Activated gamma-delta T cell (primary cell): ENCODE measurements around the gene IPO9.

ENCODE experiments used
- DNase-seq: peaks from one replicate; lab custom pipeline; 2025; lab: John Stamatoyannopoulos, UW
- total RNA-seq, 2 donors: gene quantifications; one replicate each; lab custom pipeline; 2026; lab: John Stamatoyannopoulos, UW

Gene IPO9
- total RNA-seq = 124 to 132 reads per million in 2 donors

DNA sequence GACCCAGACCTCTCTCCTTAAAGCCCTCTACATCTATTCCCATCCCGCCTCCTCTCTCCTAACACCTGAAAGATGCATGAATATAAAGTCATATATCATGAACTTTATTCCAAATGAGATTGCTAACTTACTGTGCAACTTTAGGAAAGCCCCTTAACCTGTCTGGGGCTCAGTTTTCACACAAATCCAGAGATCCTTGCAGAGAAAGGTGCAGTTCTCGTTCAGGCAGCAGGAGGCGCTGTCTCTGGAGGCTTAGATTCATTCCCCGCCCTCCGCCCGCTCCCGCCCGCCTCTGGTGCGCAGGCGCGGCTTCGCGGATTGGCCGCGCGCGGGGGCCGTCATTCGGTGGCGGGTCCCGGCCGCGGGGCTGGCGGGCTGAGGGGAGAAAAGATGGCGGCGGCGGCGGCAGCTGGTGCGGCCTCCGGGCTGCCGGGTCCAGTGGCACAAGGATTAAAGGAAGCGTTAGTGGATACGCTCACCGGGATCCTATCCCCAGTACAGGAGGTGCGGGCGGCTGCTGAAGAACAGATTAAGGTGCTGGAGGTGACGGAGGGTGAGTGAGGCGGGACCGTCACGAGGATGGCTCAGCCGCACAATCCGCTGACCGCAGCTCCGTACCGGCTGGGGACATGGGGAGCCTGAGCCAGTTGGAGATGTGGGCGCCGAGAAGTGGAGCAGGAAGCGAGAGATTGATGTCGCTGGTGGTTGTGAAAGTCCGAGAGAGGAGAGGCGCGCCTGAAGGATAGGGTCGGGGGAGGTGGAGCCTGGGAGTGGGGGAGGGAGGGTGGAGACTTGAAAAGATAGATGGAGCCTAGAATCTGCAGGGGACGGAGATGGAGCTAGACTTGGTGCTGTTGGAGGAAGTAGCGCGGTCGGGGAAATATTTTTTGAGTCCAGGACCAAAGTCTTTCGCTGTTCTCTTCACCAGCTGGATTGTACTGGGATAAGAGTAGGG, at the start of gene IPO9:
Gene IPO9, plus strand, starts transcription at position 338 of the 955 bp plus-strand sequence. Its CDS starts 53 bp downstream, at position 391.
- DNase-seq = peak; percentile 85

DNA sequence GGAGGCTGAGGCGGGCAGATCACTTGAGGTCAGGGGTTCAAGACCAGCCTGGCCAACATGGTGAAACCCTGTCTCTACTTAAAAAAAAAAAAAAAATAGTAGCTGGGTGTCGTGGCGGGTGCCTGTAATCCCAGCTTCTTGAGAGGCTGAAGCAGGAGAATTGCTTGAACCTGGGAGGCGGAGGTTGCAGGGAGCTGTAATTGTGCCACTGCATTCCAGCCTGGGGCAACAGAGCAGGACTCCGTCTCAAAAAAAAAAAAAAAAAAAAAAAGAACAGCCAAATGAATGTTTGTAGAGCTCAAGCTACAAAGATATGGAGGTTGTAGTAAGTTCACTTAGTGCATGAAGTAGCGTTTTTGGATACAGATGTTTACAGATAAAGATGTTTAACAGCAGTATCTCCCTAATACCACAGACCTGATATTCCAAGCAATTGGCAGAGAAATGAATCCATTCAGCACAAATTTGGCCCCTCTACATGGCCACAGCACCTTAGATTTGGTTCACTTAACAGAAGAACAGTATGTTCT, 49.5 kb upstream of the IPO9 start:
- DNase-seq = no peak

DNA sequence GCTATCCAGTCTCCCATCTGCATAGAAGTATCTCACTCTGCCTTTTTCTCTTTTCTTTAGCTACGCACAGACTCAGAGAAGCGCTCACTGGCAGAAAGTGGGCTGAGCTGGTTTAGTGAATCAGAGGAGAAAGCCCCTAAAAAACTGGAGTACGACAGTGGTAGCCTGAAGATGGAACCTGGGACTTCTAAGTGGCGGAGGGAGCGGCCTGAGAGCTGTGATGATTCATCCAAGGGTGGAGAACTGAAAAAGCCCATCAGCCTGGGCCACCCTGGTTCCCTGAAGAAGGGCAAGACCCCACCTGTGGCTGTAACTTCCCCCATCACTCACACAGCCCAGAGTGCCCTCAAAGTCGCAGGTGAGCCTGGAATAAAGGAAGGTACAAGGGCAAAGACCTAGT, 48.0 kb upstream of the IPO9 start:
- DNase-seq = no peak

DNA sequence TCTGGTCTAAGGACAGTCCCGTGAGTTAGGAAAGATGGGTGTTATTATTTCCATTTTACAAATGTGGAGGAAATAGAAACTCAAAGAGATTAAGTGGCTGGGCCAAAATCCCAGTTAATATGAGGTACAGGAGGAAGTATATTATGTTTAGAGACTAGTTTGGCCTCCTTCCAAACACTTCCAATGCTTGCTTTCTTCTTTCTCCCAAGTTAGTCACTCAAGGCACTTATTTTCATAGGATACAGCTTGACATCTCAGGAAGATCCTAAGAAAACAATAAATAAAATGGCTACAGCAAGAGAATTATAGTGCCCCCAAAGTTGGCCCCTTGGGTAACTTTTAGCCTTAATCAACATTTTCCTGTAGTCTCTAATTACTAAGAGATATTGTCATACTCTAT, 47.5 kb upstream of the IPO9 start:
- no peak for DNase-seq

DNA sequence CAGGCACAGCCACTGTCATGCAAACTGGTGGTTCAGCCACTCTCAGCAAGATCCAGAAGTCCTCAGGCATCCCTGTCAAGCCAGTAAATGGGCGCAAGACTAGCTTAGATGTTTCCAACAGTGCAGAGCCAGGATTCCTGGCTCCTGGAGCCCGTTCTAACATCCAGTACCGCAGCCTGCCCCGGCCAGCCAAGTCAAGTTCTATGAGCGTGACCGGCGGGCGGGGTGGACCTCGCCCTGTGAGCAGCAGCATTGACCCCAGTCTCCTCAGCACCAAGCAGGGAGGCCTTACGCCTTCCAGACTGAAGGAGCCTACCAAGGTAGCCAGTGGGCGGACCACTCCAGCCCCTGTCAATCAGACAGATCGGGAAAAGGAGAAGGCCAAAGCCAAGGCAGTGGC, 46.6 kb upstream of the IPO9 start:
- DNase-seq = no peak

DNA sequence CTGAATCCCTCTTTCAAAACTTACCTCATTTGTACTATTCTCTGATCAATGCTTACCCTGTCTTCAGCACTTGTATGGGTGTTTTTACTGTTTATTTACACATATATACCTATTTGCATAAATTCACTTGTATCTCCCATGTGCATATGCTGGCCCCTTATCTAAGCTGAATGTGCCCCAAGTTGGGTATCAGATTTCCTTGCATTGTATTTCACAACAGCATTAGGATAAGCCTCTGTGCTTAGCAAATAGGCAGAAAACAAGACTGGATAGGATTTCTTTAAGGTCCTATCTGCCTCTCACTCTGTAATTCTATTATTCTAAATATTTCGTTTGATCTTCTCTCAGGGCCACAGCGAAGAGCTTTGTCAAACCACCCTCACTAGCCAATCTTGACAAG, 45.9 kb upstream of the IPO9 start:
- no peak for DNase-seq

DNA sequence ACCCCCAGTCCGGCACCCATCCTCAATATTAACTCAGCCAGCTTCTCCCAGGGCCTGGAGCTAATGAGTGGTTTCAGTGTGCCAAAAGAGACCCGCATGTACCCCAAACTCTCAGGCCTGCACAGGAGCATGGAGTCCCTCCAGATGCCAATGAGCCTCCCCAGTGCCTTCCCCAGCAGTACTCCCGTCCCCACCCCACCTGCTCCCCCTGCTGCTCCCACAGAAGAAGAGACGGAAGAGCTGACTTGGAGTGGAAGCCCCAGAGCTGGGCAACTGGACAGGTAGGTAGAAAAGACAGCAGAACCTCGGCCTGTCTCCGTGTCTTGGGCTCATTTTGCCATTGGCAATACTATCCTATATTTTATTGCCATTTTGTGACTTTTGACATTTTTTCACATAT, 45.4 kb upstream of the IPO9 start:
- no peak for DNase-seq

DNA sequence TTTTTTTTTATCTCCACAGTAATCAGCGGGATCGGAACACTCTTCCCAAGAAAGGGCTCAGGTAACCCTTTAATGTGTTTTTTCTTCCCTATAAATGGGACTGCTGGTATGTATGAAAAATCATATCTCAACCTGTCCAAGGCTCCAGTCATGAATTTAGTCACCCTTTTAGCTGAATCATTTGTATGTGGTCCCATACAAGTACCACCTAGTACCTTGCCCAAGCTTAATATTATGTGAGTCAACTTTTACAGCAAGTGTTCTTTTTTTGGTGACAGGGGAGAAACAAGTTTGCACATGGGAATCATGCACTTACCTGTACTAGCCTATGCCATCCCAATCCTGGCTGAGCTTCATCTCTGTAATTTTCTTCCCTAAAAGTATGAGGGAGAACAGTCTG, 43.7 kb upstream of the IPO9 start:
- no peak for DNase-seq

DNA sequence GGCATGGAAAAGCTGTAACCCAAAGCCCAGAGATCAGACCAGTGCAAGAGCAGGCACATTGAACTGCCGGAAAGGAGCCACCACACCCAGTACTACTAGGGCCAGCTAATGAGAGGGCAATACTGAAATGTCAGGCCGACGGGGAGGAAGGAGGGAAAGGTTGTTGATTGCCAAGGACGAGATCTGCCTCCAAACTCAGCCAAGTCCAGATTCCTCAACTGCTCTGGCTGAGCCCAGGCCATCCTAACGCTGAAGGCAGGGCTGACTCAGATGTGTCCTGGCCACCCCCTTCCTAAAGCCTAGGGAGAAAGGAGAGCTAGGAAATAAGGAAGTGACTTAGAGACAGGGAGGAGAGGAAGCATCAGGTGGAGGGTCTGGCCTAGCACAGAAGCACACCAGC, 42.1 kb upstream of the IPO9 start:
- no peak for DNase-seq

DNA sequence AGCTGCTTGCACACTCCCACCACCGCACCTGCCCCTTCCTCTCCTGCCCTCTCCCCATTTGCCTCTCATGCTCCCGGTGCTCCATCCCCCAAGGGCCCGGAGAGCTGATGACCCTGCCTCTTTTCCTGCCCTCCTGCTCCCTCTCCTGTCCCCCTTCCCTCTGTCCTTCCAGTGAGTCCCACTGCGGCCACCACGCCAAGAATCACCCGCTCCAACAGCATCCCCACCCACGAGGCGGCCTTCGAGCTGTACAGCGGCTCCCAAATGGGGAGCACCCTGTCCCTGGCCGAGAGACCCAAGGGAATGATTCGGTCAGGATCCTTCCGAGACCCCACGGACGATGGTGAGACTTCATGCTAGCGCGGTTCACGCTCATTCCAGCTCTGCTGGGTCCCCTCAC, 40.7 kb upstream of the IPO9 start:
- DNase-seq = no peak

DNA sequence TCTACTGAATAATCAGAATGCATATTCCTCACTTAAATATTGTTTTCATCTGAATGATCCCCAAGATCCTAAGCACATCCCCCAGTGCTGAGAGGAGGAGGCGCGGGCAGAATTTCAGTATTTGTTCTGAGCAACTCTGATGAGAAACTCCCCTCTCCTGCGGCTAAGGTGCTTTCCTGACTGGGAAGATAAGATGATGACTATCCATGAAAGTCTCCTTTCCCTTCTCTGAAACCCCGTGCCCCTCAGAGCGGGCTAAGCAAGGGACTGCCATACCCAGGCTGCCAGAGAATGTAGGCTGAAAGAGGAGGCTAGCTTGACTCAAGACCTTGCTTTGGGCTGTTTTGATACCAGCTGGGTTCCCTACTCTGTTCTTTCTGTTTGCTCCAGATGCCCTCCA, 39.7 kb upstream of the IPO9 start:
- no peak for DNase-seq

DNA sequence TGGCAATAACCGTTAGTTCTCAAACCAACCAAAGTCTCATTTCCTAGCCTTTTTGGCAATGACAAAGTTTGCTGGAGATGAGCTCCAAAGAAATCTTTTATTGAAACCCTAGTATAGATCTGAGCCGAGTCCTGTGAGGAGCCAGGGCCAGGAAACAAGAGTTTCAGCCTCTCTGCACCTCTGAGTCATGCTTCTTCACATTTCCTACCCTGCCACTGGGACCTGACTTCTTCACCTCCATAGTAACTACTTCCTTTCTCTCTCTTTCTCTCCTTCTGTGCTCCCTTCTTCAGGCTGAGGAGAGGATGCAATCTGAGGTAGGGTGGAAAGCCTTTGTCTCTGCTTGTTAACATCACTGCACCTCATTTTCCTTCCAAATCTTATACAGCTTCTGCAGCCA, 38.7 kb upstream of the IPO9 start:
- DNase-seq = no peak

DNA sequence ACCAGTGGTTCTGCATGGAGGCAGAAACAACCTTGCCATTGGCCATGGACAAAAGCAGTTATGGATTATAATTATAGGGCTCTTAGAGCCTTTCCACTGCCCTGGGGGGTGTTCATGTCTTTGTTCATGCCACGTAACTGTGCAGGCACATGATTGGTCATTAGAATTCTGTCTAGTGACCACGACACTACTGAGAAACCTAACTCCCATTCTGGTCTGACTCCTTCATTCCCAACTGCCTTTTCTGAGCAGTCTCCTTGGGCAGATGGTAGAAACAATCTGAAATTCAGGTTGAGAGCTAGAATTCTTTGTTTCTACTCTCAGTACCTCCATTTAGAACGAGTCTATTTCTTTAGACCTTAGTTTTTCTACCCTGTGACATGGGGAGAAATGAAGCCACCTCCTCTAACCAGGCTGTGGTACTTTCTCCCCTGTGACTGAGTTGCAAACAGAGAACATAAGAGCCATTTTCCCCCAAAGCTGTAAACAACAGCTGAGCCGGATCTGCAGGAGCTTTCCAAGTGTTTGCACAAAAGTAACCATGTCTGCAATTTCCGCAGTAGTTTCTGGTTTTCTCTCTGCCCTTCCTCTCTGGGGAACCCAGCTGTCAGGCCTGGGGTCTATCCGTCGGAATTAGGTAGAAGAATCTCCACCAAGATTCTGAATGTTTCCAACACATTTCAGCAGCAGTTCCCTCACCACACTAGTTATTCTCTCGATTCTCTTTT, 37.7 kb upstream of the IPO9 start:
- DNase-seq = no peak

DNA sequence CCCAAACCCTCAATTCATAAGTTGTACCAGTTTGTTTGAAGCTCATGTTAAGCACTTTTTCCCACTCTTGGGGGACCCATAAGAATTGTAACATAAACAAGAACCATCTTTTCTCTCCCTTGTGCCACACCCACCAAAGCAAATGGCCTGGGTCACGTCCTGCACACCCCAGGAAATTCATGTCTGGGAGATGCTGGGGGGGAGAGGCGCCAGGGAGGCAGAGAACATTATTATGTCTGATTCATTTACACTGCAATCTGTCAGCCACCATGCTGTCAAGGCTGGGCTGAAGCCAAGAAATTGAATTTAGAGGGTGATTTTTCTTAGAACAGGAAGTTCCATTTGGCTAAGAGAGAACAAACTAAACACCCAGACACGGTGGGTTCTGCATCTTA, 37.2 kb upstream of the IPO9 start:
- DNase-seq = no peak

DNA sequence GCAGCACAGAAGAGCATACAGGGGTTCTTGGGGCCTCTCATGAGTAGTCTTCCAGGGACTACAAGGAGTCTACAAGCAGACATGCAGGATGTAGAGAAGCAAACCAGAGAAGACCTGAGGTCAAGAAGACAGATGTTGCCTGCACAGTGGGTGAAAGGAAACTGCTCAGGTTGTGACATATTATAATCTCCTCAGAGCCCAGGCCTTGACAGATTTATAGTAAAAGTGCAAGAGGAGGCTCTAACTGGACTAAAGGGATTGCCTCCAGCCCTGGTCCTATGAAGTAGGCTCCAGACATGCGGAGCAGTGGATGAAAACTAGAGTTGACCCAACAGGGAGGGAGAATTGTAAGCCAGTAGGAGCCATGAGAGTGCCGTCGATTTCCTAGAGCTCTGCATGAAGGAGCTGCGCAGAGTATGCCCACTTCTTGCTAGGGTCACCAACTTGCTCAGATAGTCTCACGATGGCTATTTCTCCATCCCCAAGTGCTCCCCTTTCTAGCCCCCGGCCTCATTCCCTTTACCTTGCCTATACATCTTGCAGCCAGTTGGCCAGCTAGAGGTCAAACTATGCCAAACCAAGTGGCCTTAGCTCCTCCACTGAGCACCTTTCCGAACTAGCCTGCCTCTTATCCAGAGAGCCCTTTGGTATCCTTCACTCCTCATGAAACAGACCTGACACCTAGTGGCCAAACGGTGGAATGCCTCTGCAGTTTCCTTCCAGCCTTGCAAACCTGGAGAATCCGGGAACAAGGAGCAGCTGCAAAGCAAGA, 36.2 kb upstream of the IPO9 start:
- no peak for DNase-seq

DNA sequence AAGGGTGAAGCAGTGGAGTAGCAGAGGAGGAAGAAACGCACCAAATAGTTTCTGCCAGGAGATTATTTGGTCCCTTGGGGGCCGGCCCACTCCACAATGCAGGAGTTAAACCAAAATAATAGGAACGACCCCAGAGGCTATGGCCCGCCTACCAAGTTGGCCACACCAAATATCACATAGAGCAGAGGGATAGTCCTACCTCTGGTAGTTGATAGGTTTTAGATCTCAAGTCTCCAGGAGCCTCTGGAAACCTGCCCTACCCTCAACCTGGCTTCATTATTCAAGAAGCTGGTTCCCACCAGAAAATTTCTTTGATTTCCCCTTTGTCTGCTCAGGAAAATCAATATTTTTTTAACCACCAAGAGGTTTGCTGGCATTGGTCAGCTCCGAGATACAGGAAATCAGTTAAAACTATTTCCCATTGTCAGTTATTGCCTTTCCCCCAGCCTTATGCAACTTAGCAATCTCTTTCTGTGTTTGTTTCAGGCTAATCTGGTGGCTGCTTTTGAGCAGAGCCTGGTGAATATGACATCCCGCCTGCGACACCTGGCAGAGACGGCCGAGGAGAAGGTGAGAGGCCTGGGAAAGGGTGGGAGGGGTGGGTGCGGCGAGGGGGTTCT, 35.5 kb upstream of the IPO9 start:
- no peak for DNase-seq

DNA sequence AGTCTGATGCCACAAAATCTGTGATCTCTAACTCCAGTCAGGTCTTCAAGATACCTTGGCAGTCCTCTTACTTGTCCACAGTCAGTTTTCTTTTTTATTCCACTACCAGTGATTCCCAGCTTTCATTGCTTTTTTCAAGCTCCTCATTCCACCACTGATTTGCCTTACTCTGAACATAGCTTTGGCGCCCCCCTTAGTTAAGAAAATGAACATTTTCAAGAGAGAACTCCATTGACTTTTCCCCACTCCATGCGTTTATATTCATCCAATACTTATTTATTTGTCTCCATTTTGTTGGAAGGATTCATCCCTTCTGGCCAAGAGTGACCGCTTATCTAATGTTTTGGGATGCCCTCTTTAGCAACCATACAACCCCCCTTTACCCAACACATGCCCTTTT, 33.9 kb upstream of the IPO9 start:
- no peak for DNase-seq

DNA sequence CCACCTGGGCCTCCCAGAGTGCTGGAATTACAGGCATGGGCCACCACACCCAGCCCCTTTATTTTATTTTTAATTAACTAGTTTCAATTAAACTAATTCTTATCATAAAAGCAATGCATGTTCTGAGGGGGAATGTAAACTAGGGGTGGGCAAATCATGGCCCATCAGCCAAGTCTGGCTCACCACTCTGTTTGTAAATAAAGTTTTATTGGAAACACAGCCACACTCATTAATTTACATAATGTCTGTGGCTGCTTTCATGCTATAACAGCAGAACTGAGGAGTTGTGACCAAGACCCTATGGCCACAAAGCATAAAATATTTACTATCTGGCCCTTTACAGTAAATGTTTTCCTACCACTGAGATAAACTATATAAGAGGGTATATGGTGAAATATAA, 28.7 kb upstream of the IPO9 start:
- DNase-seq = no peak

DNA sequence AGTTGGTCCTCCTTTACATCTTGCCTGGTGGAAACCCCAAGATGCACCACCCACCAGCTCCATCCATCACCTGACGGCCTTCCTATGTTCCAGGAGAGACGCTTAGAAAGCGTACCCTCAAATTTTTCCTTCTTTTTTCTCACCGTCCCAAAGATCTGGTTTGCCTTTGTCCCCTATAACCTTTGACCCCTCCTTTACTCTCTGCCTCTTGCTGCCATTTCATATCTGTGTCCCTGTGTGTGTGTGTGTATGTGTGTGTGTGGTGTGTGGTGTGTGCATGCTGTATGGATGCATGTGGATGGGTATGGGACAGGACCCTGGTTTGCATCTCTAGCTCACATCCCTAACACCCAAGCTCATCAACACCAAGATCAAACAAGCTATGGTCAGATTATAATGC, 22.2 kb upstream of the IPO9 start:
- no peak for DNase-seq

DNA sequence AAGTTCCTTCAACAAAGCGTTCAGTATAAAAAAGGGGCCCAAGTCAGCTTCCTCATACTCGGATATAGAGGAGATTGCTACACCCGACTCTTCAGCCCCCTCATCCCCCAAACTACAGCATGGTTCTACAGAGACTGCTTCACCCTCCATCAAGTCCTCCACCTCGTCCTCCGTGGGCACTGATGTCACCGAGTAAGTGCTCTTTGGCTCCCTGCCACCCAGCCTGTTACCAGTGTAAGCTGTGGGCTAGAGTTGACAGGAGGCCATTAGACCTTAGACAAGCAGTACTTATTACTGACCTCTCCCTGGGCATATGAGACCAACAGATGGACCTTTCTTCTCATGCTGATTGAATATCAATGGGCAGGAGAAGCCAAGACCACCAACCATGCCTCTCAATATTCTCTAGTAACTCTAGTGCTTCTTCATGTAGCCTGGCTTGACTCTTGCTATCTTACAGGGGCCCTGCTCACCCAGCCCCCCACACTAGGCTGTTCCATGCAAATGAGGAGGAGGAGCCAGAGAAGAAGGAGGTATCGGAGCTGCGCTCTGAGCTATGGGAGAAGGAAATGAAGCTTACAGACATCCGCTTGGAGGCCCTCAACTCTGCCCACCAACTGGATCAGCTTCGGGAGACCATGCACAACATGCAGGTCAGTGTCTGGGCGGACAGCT, 20.9 kb upstream of the IPO9 start:
- DNase-seq = no peak

DNA sequence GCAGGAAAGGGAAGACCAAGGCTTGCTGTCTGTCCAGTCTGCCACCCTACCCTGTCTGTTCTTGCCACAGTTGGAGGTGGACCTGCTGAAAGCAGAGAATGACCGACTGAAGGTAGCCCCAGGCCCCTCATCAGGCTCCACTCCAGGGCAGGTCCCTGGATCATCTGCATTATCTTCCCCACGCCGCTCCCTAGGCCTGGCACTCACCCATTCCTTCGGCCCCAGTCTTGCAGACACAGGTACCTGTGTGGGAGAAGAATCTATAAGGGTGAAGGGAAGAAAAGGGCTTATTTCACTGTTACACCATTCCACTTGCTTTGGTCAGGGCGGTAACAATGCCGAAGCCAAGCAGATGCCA, 20.3 kb upstream of the IPO9 start:
- DNase-seq = no peak
